NOMO-1 (cell line): ENCODE results near the gene IGLL5.

Source experiments
- DNase-seq, 2 experiments: peaks; one replicate each; lab custom pipeline; 2025; ENCODE audit not compliant: unreplicated experiment in 2 of 2; lab: John Stamatoyannopoulos, UW

Gene IGLL5

GRCh38 chr22:22883090-22883727 lies 4.4 kb upstream of the IGLL5 start:
- DNase-seq: no peak

- peak; percentile 73 to 89 for DNase-seq
These were observed 3.4 kb upstream of the IGLL5 start for GRCh38 chr22:22884010-22884887.

- DNase-seq: no peak
These were observed 2.5 kb upstream of the IGLL5 start for GRCh38 chr22:22884888-22885840.

- no peak for DNase-seq
These were observed 1.1 kb upstream of the IGLL5 start for GRCh38 chr22:22886546-22886945.

- no peak for DNase-seq
These were observed 1.1 kb downstream of the IGLL5 start for GRCh38 chr22:22888571-22889353.

- no peak for DNase-seq
These were observed 2.5 kb downstream of the IGLL5 start for GRCh38 chr22:22890085-22890484.

GRCh38 chr22:22891139-22891621 lies 3.6 kb downstream of the IGLL5 start:
- DNase-seq: no peak

- no peak for DNase-seq
These were observed 4.8 kb downstream of the IGLL5 start for GRCh38 chr22:22892096-22893052.

GRCh38 chr22:22893077-22893805 lies 5.6 kb downstream of the IGLL5 start:
- DNase-seq: no peak

- DNase-seq: no peak
These were observed 6.5 kb downstream of the IGLL5 start for GRCh38 chr22:22893891-22894739.

- no peak for DNase-seq
These were observed 7.4 kb downstream of the IGLL5 start for GRCh38 chr22:22894740-22895731.

- DNase-seq: no peak
These were observed 8.3 kb downstream of the IGLL5 start for GRCh38 chr22:22895776-22896445.

- no peak for DNase-seq
These were observed 9.0 kb downstream of the IGLL5 start for GRCh38 chr22:22896601-22897000.

- DNase-seq: no peak
These were observed 9.5 kb downstream of the IGLL5 start for GRCh38 chr22:22897091-22897490.

- no peak for DNase-seq
These were observed 10.3 kb downstream of the IGLL5 start for GRCh38 chr22:22897947-22898346.
